ELR (cell line): Measurements from ENCODE around the gene MFAP2.
"Not testable (repeated sequence)": the region's sequence is repeated elsewhere in the genome, so short reads cannot be mapped to it uniquely, and the experiment has no call there.

Source experiments
- DNase-seq: peaks from one replicate; pipeline ENCODE4 v3.0.0-alpha.2; 2015; ENCODE audit warnings: low read depth

Gene MFAP2

GRCh38 chr1:16961297-16962133 lies 18.9 kb downstream of the MFAP2 start:
- no peak for DNase-seq

- peak; percentile 87 for DNase-seq
Observed at GRCh38 chr1:16960560-16961296, 19.7 kb downstream of the MFAP2 start.

GRCh38 chr1:16958475-16958874 lies 21.9 kb downstream of the MFAP2 start:
- DNase-seq: no peak

GRCh38 chr1:16957731-16958130 lies 22.7 kb downstream of the MFAP2 start:
- no peak for DNase-seq

GRCh38 chr1:16956775-16957174 lies 23.6 kb downstream of the MFAP2 start:
- DNase-seq: peak; percentile 25

GRCh38 chr1:16955186-16955585 lies 25.2 kb downstream of the MFAP2 start:
- DNase-seq: no peak

- DNase-seq: no peak
Observed at GRCh38 chr1:16954579-16954978, 25.8 kb downstream of the MFAP2 start.

- not testable (repeated sequence) for DNase-seq
Observed at GRCh38 chr1:16952376-16952775, 28.0 kb downstream of the MFAP2 start.

GRCh38 chr1:16949026-16949425 lies 31.4 kb downstream of the MFAP2 start:
- DNase-seq: peak; percentile 80

GRCh38 chr1:16948282-16948891 lies 32.0 kb downstream of the MFAP2 start:
- not testable (repeated sequence) for DNase-seq

- no peak for DNase-seq
Observed at GRCh38 chr1:16946646-16947045, 33.8 kb downstream of the MFAP2 start.

- DNase-seq: not testable (repeated sequence)
Observed at GRCh38 chr1:16946185-16946584, 34.2 kb downstream of the MFAP2 start.

- DNase-seq: not testable (repeated sequence)
Observed at GRCh38 chr1:16945512-16945911, 34.9 kb downstream of the MFAP2 start.

- DNase-seq: no peak
Observed at GRCh38 chr1:16944038-16944437, 36.4 kb downstream of the MFAP2 start.

- not testable (repeated sequence) for DNase-seq
Observed at GRCh38 chr1:16939386-16940180, 40.8 kb downstream of the MFAP2 start.

- DNase-seq: no peak
Observed at GRCh38 chr1:16938351-16939321, 41.8 kb downstream of the MFAP2 start.

GRCh38 chr1:16936580-16936979 lies 43.8 kb downstream of the MFAP2 start:
- not testable (repeated sequence) for DNase-seq

- DNase-seq: not testable (repeated sequence)
Observed at GRCh38 chr1:16933945-16934344, 46.5 kb downstream of the MFAP2 start.

- not testable (repeated sequence) for DNase-seq
Observed at GRCh38 chr1:16931206-16931934, 49.0 kb downstream of the MFAP2 start.
